ENCODE measurements around the gene FGF14.

The FGF14 gene

GRCh38 chr13:101691341-101691860 lies 710.4 kb downstream of the FGF14 start:
- no peak for DNase-seq
- Histone ChIP-seq H3K4me1 (ENCODE audit: control insufficient read depth, insufficient read depth, low read length, poor library complexity, severe bottlenecking) (no peaks in the 10 kb centered on the region), H3K27me3 (replicated peaks; ENCODE audit: control insufficient read depth, insufficient read depth, low read length, poor library complexity, severe bottlenecking) (no peaks in the 10 kb centered on the region), H3K9me3 (ENCODE audit: control insufficient read depth, low read length) (no peaks in the 10 kb centered on the region), H3K4me3 (ENCODE audit: insufficient read depth, low read depth, low read length, poor library complexity, severe bottlenecking) (no peak overlapping the region), H3K27ac (ENCODE audit: insufficient read depth, low read length, poor library complexity, severe bottlenecking) (no peak overlapping the region), H3K36me3 (ENCODE audit: control insufficient read depth, insufficient read depth, low read length) (no peaks in the 10 kb centered on the region)

GRCh38 chr13:101690871-101691270 lies 711.0 kb downstream of the FGF14 start:
- Histone ChIP-seq H3K27me3 (replicated peaks; ENCODE audit: control insufficient read depth, insufficient read depth, low read length, poor library complexity, severe bottlenecking) (no peaks in the 10 kb centered on the region), H3K36me3 (ENCODE audit: control insufficient read depth, insufficient read depth, low read length) (no peaks in the 10 kb centered on the region), H3K9me3 (ENCODE audit: control insufficient read depth, low read length) (no peaks in the 10 kb centered on the region), H3K4me1 (ENCODE audit: control insufficient read depth, insufficient read depth, low read length, poor library complexity, severe bottlenecking) (no peaks in the 10 kb centered on the region), H3K4me3 (ENCODE audit: insufficient read depth, low read depth, low read length, poor library complexity, severe bottlenecking) (no peak overlapping the region), H3K27ac (ENCODE audit: insufficient read depth, low read length, poor library complexity, severe bottlenecking) (no peak overlapping the region)
- DNase-seq, result no peak

- no peak for DNase-seq
- Histone ChIP-seq H3K4me1 (ENCODE audit: control insufficient read depth, insufficient read depth, low read length, poor library complexity, severe bottlenecking) (no peaks in the 10 kb centered on the region), H3K27ac (ENCODE audit: insufficient read depth, low read length, poor library complexity, severe bottlenecking) (no peak overlapping the region), H3K4me3 (ENCODE audit: insufficient read depth, low read depth, low read length, poor library complexity, severe bottlenecking) (no peak overlapping the region), H3K27me3 (replicated peaks; ENCODE audit: control insufficient read depth, insufficient read depth, low read length, poor library complexity, severe bottlenecking) (no peaks in the 10 kb centered on the region), H3K36me3 (ENCODE audit: control insufficient read depth, insufficient read depth, low read length) (no peaks in the 10 kb centered on the region), H3K9me3 (ENCODE audit: control insufficient read depth, low read length) (no peaks in the 10 kb centered on the region)
These were observed 715.8 kb downstream of the FGF14 start for GRCh38 chr13:101686003-101686402.

- Histone ChIP-seq H3K4me1 (ENCODE audit: control insufficient read depth, insufficient read depth, low read length, poor library complexity, severe bottlenecking) (no peaks in the 10 kb centered on the region), H3K27ac (ENCODE audit: insufficient read depth, low read length, poor library complexity, severe bottlenecking) (no peak overlapping the region), H3K9me3 (ENCODE audit: control insufficient read depth, low read length) (no peaks in the 10 kb centered on the region), H3K4me3 (ENCODE audit: insufficient read depth, low read depth, low read length, poor library complexity, severe bottlenecking) (no peak overlapping the region), H3K36me3 (ENCODE audit: control insufficient read depth, insufficient read depth, low read length) (no peaks in the 10 kb centered on the region), H3K27me3 (replicated peaks; ENCODE audit: control insufficient read depth, insufficient read depth, low read length, poor library complexity, severe bottlenecking) (no peaks in the 10 kb centered on the region)
- no peak for DNase-seq
These were observed 720.0 kb downstream of the FGF14 start for GRCh38 chr13:101681834-101682233.

DNA sequence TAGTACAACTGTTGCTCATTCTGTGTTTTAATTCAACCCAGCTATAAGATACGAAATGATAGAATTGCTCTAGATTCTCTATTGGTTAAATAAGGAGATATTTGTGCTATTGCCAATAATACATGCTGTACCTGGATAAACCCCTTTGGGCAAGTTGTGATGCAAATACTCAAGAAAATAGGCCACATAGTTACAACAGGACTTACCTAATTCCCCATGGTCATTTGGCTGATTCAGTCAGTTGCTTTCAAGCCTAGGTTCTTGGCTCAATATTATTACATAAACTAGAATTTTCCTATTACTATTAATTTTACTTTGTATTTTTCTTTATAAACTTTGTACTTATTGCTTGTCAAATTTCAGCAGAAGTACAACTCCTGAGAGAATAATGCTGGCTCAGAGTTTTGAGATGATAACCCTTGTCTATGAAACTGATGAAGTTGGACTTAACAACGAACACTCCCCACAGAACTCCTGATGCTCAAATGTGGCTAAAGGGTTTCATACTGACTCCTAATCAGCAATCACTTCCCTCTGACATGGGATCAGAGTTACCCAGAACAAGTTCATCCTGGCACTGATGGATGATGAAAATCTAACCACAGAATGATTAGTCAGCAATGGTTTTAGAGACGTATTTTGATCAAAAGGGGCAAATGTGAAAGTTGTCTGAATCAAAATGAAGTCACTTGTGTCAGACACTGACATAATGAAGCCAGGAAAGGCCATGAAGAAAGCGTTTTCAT lies 728.3 kb downstream of the FGF14 start:
- Histone ChIP-seq H3K4me3 (ENCODE audit: insufficient read depth, low read depth, low read length, poor library complexity, severe bottlenecking) (no peak overlapping the region), H3K36me3 (ENCODE audit: control insufficient read depth, insufficient read depth, low read length) (no peaks in the 10 kb centered on the region), H3K27ac (ENCODE audit: insufficient read depth, low read length, poor library complexity, severe bottlenecking) (no peak overlapping the region), H3K27me3 (replicated peaks; ENCODE audit: control insufficient read depth, insufficient read depth, low read length, poor library complexity, severe bottlenecking) (no peaks in the 10 kb centered on the region), H3K9me3 (ENCODE audit: control insufficient read depth, low read length) (no peaks in the 10 kb centered on the region), H3K4me1 (ENCODE audit: control insufficient read depth, insufficient read depth, low read length, poor library complexity, severe bottlenecking) (no peaks in the 10 kb centered on the region)
- DNase-seq, result no peak

- Histone ChIP-seq H3K27ac (ENCODE audit: insufficient read depth, low read length, poor library complexity, severe bottlenecking) (no peak overlapping the region), H3K36me3 (ENCODE audit: control insufficient read depth, insufficient read depth, low read length) (no peaks in the 10 kb centered on the region), H3K9me3 (ENCODE audit: control insufficient read depth, low read length) (no peaks in the 10 kb centered on the region), H3K4me1 (ENCODE audit: control insufficient read depth, insufficient read depth, low read length, poor library complexity, severe bottlenecking) (no peaks in the 10 kb centered on the region), H3K27me3 (replicated peaks; ENCODE audit: control insufficient read depth, insufficient read depth, low read length, poor library complexity, severe bottlenecking) (no peaks in the 10 kb centered on the region), H3K4me3 (ENCODE audit: insufficient read depth, low read depth, low read length, poor library complexity, severe bottlenecking) (no peak overlapping the region)
- no peak for DNase-seq
These were observed 740.0 kb downstream of the FGF14 start for GRCh38 chr13:101661839-101662238.

Data from effector memory CD4-positive, alpha-beta T cell (primary cell).